Gastroesophageal sphincter (tissue), 3 donors: ENCODE results near the gene GSTA3.

Source experiments
- EP300 ChIP-seq: sonication (generic); formaldehyde crosslinking; IDR thresholded peaks from one replicate; pipeline ENCODE4 v1.6.1; 2017; ENCODE audit warnings: antibody characterized with exemption, mild to moderate bottlenecking
- POLR2A ChIP-seq, 2 donors: fragments of 450-650 bp; IDR thresholded peaks; one replicate each; pipeline ENCODE4 v1.6.1; 2017; ENCODE audit warnings: antibody characterized with exemption in 2 of 2, mild to moderate bottlenecking in 2 of 2, moderate library complexity in 1 of 2
- POLR2AphosphoS5 ChIP-seq: sonication (generic); formaldehyde crosslinking; IDR thresholded peaks from one replicate; pipeline ENCODE4 v1.6.1; 2017; ENCODE audit warnings: antibody characterized with exemption
- TF ChIP-seq, protein P1 (sequence below), 4 experiments: fragments of 200-600 bp in 2 of 4; fragments of 450-650 bp in 2 of 4; sonication (generic) in 1 of 4; IDR thresholded peaks; one replicate each; pipeline ENCODE4 v1.5.1; 2017 to 2019; ENCODE audit warnings: antibody characterized with exemption in 4 of 4, mild to moderate bottlenecking in 2 of 4, moderate library complexity in 2 of 4

DNA sequence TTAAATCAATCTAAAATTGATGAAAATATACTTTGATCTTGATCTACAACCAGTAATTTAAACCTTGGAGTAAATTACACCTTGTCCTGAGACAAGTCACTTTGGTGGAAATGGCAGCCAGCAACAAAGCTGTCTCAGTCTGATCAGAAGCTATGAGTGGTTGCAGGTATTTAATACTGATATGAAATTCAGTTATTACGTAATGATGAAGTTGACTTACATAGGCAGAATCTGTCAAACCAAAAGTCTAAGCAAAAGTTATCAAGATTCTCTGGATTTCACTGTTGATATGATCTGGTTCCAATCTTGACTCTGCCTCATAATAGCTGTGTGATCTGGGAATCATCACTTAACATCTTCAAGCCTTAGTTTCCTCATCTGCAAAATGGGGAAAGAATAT is 41.3 kb downstream of the GSTA3 start:
- TF ChIP-seq, protein P1, sequence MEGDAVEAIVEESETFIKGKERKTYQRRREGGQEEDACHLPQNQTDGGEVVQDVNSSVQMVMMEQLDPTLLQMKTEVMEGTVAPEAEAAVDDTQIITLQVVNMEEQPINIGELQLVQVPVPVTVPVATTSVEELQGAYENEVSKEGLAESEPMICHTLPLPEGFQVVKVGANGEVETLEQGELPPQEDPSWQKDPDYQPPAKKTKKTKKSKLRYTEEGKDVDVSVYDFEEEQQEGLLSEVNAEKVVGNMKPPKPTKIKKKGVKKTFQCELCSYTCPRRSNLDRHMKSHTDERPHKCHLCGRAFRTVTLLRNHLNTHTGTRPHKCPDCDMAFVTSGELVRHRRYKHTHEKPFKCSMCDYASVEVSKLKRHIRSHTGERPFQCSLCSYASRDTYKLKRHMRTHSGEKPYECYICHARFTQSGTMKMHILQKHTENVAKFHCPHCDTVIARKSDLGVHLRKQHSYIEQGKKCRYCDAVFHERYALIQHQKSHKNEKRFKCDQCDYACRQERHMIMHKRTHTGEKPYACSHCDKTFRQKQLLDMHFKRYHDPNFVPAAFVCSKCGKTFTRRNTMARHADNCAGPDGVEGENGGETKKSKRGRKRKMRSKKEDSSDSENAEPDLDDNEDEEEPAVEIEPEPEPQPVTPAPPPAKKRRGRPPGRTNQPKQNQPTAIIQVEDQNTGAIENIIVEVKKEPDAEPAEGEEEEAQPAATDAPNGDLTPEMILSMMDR (IDR thresholded peaks at IDR 0.05) = no peak
- TF ChIP-seq POLR2A (IDR thresholded peaks at IDR 0.05) (no peak), EP300 (no peak), POLR2AphosphoS5 (no peak)
